NCI-H774 (cell line): ENCODE data around the gene POU6F2.

Experiments
- DNase-seq: peaks from one replicate; lab custom pipeline; 2025; lab: John Stamatoyannopoulos, UW

POU6F2 gene

GRCh38 chr7:39128287-39128843, 150.7 kb downstream of the POU6F2 start:
- DNase-seq: no peak

GRCh38 chr7:39130274-39130673, 152.6 kb downstream of the POU6F2 start:
- no peak for DNase-seq

GRCh38 chr7:39130857-39131526, 153.3 kb downstream of the POU6F2 start:
- DNase-seq: no peak

GRCh38 chr7:39132306-39132705, 154.6 kb downstream of the POU6F2 start:
- no peak for DNase-seq

GRCh38 chr7:39133088-39133487, 155.4 kb downstream of the POU6F2 start:
- no peak for DNase-seq

- DNase-seq: no peak
Observed at GRCh38 chr7:39137480-39137879, 159.8 kb downstream of the POU6F2 start.

- no peak for DNase-seq
Observed at GRCh38 chr7:39142750-39143149, 165.0 kb downstream of the POU6F2 start.

GRCh38 chr7:39144420-39144819, 166.7 kb downstream of the POU6F2 start:
- no peak for DNase-seq

GRCh38 chr7:39145283-39145682, 167.6 kb downstream of the POU6F2 start:
- no peak for DNase-seq

GRCh38 chr7:39145935-39146334, 168.2 kb downstream of the POU6F2 start:
- no peak for DNase-seq

- DNase-seq: no peak
Observed at GRCh38 chr7:39152701-39153100, 175.0 kb downstream of the POU6F2 start.

GRCh38 chr7:39153113-39153512, 175.4 kb downstream of the POU6F2 start:
- DNase-seq: no peak

GRCh38 chr7:39153647-39154046, 175.9 kb downstream of the POU6F2 start:
- DNase-seq: no peak

GRCh38 chr7:39154815-39155214, 177.1 kb downstream of the POU6F2 start:
- DNase-seq: no peak

- no peak for DNase-seq
Observed at GRCh38 chr7:39158367-39158766, 180.7 kb downstream of the POU6F2 start.

- no peak for DNase-seq
Observed at GRCh38 chr7:39161903-39162302, 184.2 kb downstream of the POU6F2 start.

GRCh38 chr7:39164887-39165286, 187.2 kb downstream of the POU6F2 start:
- DNase-seq: no peak

GRCh38 chr7:39168403-39169098, 190.8 kb downstream of the POU6F2 start:
- DNase-seq: no peak

GRCh38 chr7:39172137-39172536, 194.4 kb downstream of the POU6F2 start:
- no peak for DNase-seq

GRCh38 chr7:39181398-39181797, 203.7 kb downstream of the POU6F2 start:
- DNase-seq: no peak

- DNase-seq: no peak
Observed at GRCh38 chr7:39183796-39184195, 206.1 kb downstream of the POU6F2 start.

- no peak for DNase-seq
Observed at GRCh38 chr7:39184391-39184790, 206.7 kb downstream of the POU6F2 start.

GRCh38 chr7:39186131-39186530, 208.4 kb downstream of the POU6F2 start:
- no peak for DNase-seq
